ENCODE data around the gene CSNK1D. TPM values are rescaled to one million over a fixed set of nuclear protein-coding genes. Genes with fewer than 3 reads are reported as not detected.

The CSNK1D gene
- total and polyA plus RNA-seq, 12 donors: 23.7 to 185 (median 125) TPM

GRCh38 chr17:82239926-82240505 is 33.5 kb downstream of the CSNK1D start:
- Histone ChIP-seq H3K4me1 (replicated peaks in 1 of 2) (peaks cover 54 to 74% of the 10 kb centered on the region in 2 donors), H3K27ac (peak overlapping the region; percentile 55 to 91 (median 88)), H3K36me3 (replicated peaks in 1 of 2) (peaks cover 0 to 36% of the 10 kb centered on the region in 2 donors), H3K27me3 (no peaks in the 10 kb centered on the region), H3K4me3 (no peak overlapping the region), H3K9me3 (replicated peaks in 1 of 3) (no peaks in the 10 kb centered on the region)
- DNase-seq: peak in 6 of 7 donors; percentile 67 to 93 (median 88)
- intact Hi-C loops (cut with DNase I): loop anchor here (2.0 to 5.0 kb wide), 2 partner anchors 81 to 82 kb away; no protein-coding TSS in a partner anchor
- TF ChIP-seq CTCF (IDR thresholded peaks at IDR 0.05): peak in 1 of 6 experiments; percentile 12
- peak in 1 of 2 donors; percentile 56 for TF ChIP-seq POLR2A (IDR thresholded peaks at IDR 0.05)
- WGBS, 4 donors: 33 to 48% (median 43%) methylated on average over 7 to 22 of the region's 22 CpGs

- peak overlapping the region in 4 of 5 donors; percentile 45 to 91 (median 88) for H3K27ac ChIP-seq
- peaks cover 54 to 74% of the 10 kb centered on the region in 2 donors for H3K4me1 ChIP-seq (replicated peaks in 1 of 2)
- peaks cover 0 to 31% of the 10 kb centered on the region in 2 donors for H3K36me3 ChIP-seq (replicated peaks in 1 of 2)
- intact Hi-C loops (cut with DNase I): loop anchor here (2.0 to 5.0 kb wide), 2 partner anchors 81 to 83 kb away; no protein-coding TSS in a partner anchor
- H3K27me3 ChIP-seq: no peaks in the 10 kb centered on the region
- peak in 2 of 7 donors; percentile 27 to 38 for DNase-seq
- H3K4me3 ChIP-seq: no peak overlapping the region
- TF ChIP-seq CTCF (IDR thresholded peaks at IDR 0.05): no peak
- no peak for TF ChIP-seq POLR2A (IDR thresholded peaks at IDR 0.05)
- 68 to 81% (median 70%) methylated on average over 5 to 17 of the region's 17 CpGs for WGBS, 4 donors
- no peaks in the 10 kb centered on the region for H3K9me3 ChIP-seq (replicated peaks in 1 of 3)
Observed at GRCh38 chr17:82239401-82239925, 34.0 kb downstream of the CSNK1D start.

- no peak overlapping the region for H3K4me3 ChIP-seq
- peak overlapping the region in 2 of 5 donors; percentile 88 to 89 for H3K27ac ChIP-seq
- H3K27me3 ChIP-seq: no peaks in the 10 kb centered on the region
- intact Hi-C loops (cut with DNase I): loop anchor here (2.0 to 5.0 kb wide), 2 partner anchors 82 to 84 kb away; no protein-coding TSS in a partner anchor
- no peaks in the 10 kb centered on the region for H3K9me3 ChIP-seq (replicated peaks in 1 of 3)
- peaks cover 0 to 22% of the 10 kb centered on the region in 2 donors for H3K36me3 ChIP-seq (replicated peaks in 1 of 2)
- TF ChIP-seq CTCF (IDR thresholded peaks at IDR 0.05) (no peak), POLR2A (IDR thresholded peaks at IDR 0.05) (peak in 1 of 2 donors; percentile 21)
- peaks cover 54 to 73% of the 10 kb centered on the region in 2 donors for H3K4me1 ChIP-seq (replicated peaks in 1 of 2)
- WGBS, 4 donors: 52 to 66% (median 63%) methylated on average over 17 to 33 of the region's 33 CpGs
- peak in 6 of 7 donors; percentile 43 to 89 (median 66) for DNase-seq
Observed at GRCh38 chr17:82238472-82239201, 34.9 kb downstream of the CSNK1D start.

Measured in adrenal gland (tissue), 12 donors.